Naive thymus-derived CD4-positive, alpha-beta T cell (primary cell): ENCODE results near the gene DNAAF2. TPM values are rescaled to one million over a fixed set of nuclear protein-coding genes. Genes with fewer than 3 reads are reported as not detected.

Experiments used
- ATAC-seq: fragments of 150-1000 bp; cut with Tn5 transposase; 2 replicates; pipeline ENCODE4 v1.10.0; 2021; ENCODE audit warnings: mild to moderate bottlenecking, moderate library complexity
- CTCF ChIA-PET: fragments of 350-600 bp; sonication (Branson Sonifier 250); formaldehyde crosslinking; loops from one replicate; lab custom pipeline; 2021; ENCODE audit warnings: antibody characterized with exemption; lab: Charles Lee
- POLR2A ChIA-PET: fragments of 350-600 bp; sonication (Branson Sonifier 250); formaldehyde crosslinking; loops from one replicate; lab custom pipeline; 2021; ENCODE audit warnings: antibody characterized with exemption, inconsistent platforms; lab: Charles Lee
- DNase-seq, 9 donors: peaks; one replicate each; pipeline versions ENCODE4 v3.0.0 to v3.0.0-alpha.2; 2020 to 2022; ENCODE audit warnings: mixed read lengths in 1 of 9
- H3K27ac ChIP-seq: one replicate; pipeline ENCODE4 v1.7.0; 2013; ENCODE audit warnings: mild to moderate bottlenecking, low read depth, low read length, moderate library complexity
- H3K27me3 ChIP-seq, 2 donors: one replicate each; pipeline ENCODE4 v1.7.0; 2013; ENCODE audit warnings: low read length in 2 of 2, mild to moderate bottlenecking in 2 of 2, moderate library complexity in 2 of 2; ENCODE audit not compliant: control insufficient read depth in 2 of 2, insufficient read depth in 2 of 2
- H3K36me3 ChIP-seq, 3 experiments: 1 replicate in 2 of 3; 2 replicates in 1 of 3; pipeline ENCODE4 v1.7.0; 2013; ENCODE audit warnings: low read length in 3 of 3, mild to moderate bottlenecking in 3 of 3, moderate library complexity in 1 of 3; ENCODE audit not compliant: insufficient read depth in 3 of 3, control insufficient read depth in 2 of 3
- H3K4me1 ChIP-seq, 2 donors: one replicate each; pipeline ENCODE4 v1.7.0; 2013; ENCODE audit warnings: low read length in 2 of 2, mild to moderate bottlenecking in 2 of 2, moderate library complexity in 1 of 2; ENCODE audit not compliant: control insufficient read depth in 2 of 2, insufficient read depth in 2 of 2
- H3K4me3 ChIP-seq: 2 replicates; pipeline ENCODE4 v1.7.0; 2013; ENCODE audit warnings: mild to moderate bottlenecking, low read length
- H3K9me3 ChIP-seq, 3 experiments: 1 replicate in 2 of 3; 2 replicates in 1 of 3; pipeline ENCODE4 v1.7.0; 2013; ENCODE audit warnings: low read length in 3 of 3; ENCODE audit not compliant: control insufficient read depth in 2 of 3
- H3K27ac Mint-ChIP-seq, 9 donors: one replicate each; pipeline ENCODE4 v1.8.0; 2020 to 2022; ENCODE audit warnings: mixed read lengths in 9 of 9, mild to moderate bottlenecking in 8 of 9, moderate library complexity in 5 of 9, inconsistent platforms in 2 of 9
- H3K27me3 Mint-ChIP-seq, 5 donors: one replicate each; pipeline ENCODE4 v1.8.0; 2021 to 2022; ENCODE audit warnings: mixed read lengths in 5 of 5, mild to moderate bottlenecking in 1 of 5
- H3K36me3 Mint-ChIP-seq, 5 donors: one replicate each; pipeline ENCODE4 v1.8.0; 2020 to 2022; ENCODE audit warnings: mixed read lengths in 5 of 5, mild to moderate bottlenecking in 3 of 5, inconsistent platforms in 1 of 5
- H3K4me1 Mint-ChIP-seq, 7 donors: one replicate each; pipeline ENCODE4 v1.8.0; 2020 to 2022; ENCODE audit warnings: mixed read lengths in 7 of 7, mild to moderate bottlenecking in 3 of 7, inconsistent platforms in 1 of 7
- H3K4me3 Mint-ChIP-seq, 10 donors: one replicate each; pipeline ENCODE4 v1.8.0; 2020 to 2022; ENCODE audit warnings: mild to moderate bottlenecking in 10 of 10, mixed read lengths in 10 of 10, moderate library complexity in 6 of 10, inconsistent platforms in 2 of 10
- H3K9me3 Mint-ChIP-seq, 11 donors: one replicate each; pipeline ENCODE4 v1.8.0; 2020 to 2022; ENCODE audit warnings: mixed read lengths in 11 of 11, mild to moderate bottlenecking in 4 of 11, inconsistent platforms in 1 of 11, moderate library complexity in 1 of 11
- intact Hi-C, 2 donors: fragments of 100-400 bp; cut with micrococcal nuclease; formaldehyde crosslinking; loops; one replicate each; pipeline ENCODE4 v1.15.1; 2023
- polyA plus RNA-seq, 2 donors: library from polyadenylated mRNA; unstranded; fragments of 300-500 nt; fragmentation: Illumina TruSeq; gene quantifications; one replicate each; pipeline ENCODE4 v1.2.3, GENCODE V29; 2021
- total RNA-seq, 6 experiments: library from RNA in 5 of 6; stranded (reverse) in 5 of 6; gene quantifications; 1 replicate in 5 of 6; 2 replicates in 1 of 6; pipeline ENCODE4 v1.2.3 and lab custom pipeline; 2021 to 2026

Gene DNAAF2
- total and polyA plus RNA-seq, 7 experiments from 2014 or later = 7.1 to 15.8 (median 10.1) TPM

DNA sequence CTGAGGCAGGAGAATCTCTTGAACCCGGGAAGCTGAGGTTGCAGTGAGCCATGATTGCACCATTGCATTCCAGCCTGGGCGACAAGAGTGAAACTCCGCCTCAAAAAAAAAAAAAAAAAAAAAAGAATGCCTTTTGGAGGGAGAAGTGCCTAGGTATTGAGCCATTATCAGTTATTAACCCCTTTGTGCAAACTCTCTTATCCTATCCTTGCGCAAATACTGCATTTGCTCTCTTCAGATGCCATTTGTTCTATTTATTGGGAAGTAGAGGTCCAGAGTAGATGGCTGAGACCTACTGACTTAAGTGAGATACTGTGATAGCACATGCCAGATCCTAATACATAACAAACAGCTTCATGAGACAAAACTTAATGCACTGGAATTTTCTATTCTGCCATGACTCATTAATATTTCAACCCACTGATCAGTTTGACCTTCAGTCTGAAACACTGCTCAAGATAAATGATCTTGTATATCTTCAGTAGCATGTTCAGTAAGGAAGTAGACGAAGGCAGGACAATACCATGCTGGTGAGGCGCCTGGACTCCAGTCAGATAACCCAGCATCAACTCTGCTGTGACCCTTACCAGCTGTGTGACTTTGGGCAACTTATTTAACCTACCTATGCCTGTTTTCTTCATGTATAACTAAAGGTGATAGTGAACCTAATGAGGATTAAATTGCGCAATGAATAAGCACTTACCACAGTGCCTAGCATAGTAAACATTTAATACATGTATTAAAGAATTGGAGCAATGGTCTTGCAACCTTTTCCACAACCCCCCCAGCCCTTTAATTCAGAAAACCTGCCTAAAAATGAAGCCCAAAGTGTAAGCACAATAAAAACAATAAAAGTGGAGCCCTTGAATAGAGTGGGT, 5.7 kb upstream of the DNAAF2 start:
- Mint-ChIP-seq H3K9me3 (no peaks in the 10 kb centered on the region), H3K36me3 (peaks cover 4 to 17% (median 14%) of the 10 kb centered on the region in 5 donors), H3K4me3 (no peak overlapping the region), H3K27ac (peak overlapping the region in 5 of 9 donors; percentile 50 to 78 (median 55)), H3K27me3 (no peaks in the 10 kb centered on the region), H3K4me1 (peaks cover 36 to 68% (median 55%) of the 10 kb centered on the region in 7 donors)
- ChIA-PET CTCF (interaction anchor here (0.8 kb wide), 1 partner anchor 195 kb away, joined by 3 read pairs; no protein-coding TSS in a partner anchor), POLR2A (interaction anchor here (0.8 to 1.3 kb wide), 3 partner anchors 47 to 55 kb away, joined by 3 to 4 read pairs (median 3); partner anchors contain the start of genes POLE2 and RPS29)
- Histone ChIP-seq H3K27ac (no peak overlapping the region), H3K4me1 (peaks cover 14 to 22% of the 10 kb centered on the region in 2 donors), H3K36me3 (peaks cover 0 to 3% (median 0%) of the 10 kb centered on the region in 3 experiments), H3K4me3 (no peak overlapping the region), H3K9me3 (no peaks in the 10 kb centered on the region), H3K27me3 (no peaks in the 10 kb centered on the region)
- DNase-seq (no peak), ATAC-seq (no peak)
- intact Hi-C loops = no loop called here

DNA sequence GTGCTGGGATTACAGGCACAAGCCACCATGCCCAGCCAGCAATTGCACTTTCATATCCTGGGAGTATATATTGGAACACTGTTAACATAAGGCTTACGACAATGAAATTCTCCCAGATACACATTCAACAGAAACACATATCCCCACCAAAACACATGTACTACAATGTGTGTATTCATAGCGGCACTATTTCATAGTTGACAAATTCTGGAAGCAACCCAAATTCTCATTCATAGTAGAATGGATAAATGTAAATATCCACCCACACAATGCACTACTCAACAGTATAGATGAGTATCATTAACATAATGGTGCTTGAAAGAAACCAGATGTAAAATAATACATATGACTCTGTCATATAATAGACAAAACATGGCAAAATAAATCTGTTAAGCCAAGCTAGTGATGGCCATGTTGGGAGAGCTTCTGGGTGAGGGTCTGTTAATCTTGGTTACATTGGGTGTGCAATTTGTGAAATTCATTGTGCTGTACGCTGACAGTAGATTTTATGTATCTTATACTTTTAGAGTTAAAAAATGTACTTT, 2.6 kb upstream of the DNAAF2 start:
- Histone ChIP-seq H3K4me3 (no peak overlapping the region), H3K27ac (no peak overlapping the region), H3K27me3 (no peaks in the 10 kb centered on the region), H3K36me3 (peaks cover 0 to 11% (median 0%) of the 10 kb centered on the region in 3 experiments), H3K9me3 (no peaks in the 10 kb centered on the region), H3K4me1 (peaks cover 14 to 22% of the 10 kb centered on the region in 2 donors)
- H3K4me3 Mint-ChIP-seq = peak overlapping the region in 5 of 10 donors; percentile 21 to 93 (median 40)
- no peaks in the 10 kb centered on the region for H3K27me3 Mint-ChIP-seq
- no peak for ATAC-seq
- intact Hi-C loops = loop anchor here in 1 of 2 donors (10.0 kb wide), 1 partner anchor 337 kb away; no protein-coding TSS in a partner anchor
- H3K36me3 Mint-ChIP-seq = peaks cover 4 to 18% (median 14%) of the 10 kb centered on the region in 5 donors
- CTCF ChIA-PET = interaction anchor here (0.7 to 4.9 kb wide), 3 partner anchors 11 to 674 kb away, joined by 4 to 37 read pairs (median 4); partner anchors contain the start of genes MGAT2 and RPL36AL
- no peak for DNase-seq
- POLR2A ChIA-PET = interaction anchor here (1.0 to 8.5 kb wide), 5 partner anchors 15 to 225 kb away, joined by 4 to 226 read pairs (median 4); partner anchors contain the start of genes KLHDC2, MGAT2, POLE2 and RPL36AL
- H3K4me1 Mint-ChIP-seq = peaks cover 42 to 74% (median 59%) of the 10 kb centered on the region in 7 donors
- H3K9me3 Mint-ChIP-seq = peaks cover 0 to 2% (median 0%) of the 10 kb centered on the region in 11 donors
- H3K27ac Mint-ChIP-seq = peak overlapping the region in 7 of 9 donors; percentile 42 to 99 (median 90)

DNA sequence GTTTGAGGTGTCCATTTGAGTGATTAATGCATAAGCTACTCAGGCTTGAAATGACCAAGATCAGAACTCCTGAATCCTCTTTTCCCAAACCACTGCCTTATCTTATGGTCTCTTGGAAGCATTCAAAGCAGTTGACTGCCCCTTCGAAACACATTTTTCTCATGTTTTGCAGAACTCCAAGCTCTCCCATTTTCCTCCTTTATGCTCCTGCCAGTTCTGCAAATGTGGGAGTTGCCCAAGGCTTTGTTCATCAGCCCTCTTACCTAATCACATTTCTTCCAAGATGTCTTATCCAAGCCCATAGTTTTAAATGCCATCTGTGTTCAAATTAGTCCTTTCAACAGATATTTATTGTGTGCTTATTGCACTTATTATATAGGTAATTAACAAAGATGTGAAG, 1.8 kb upstream of the DNAAF2 start:
- DNase-seq = no peak
- ATAC-seq = no peak
- Mint-ChIP-seq H3K36me3 (peaks cover 4 to 19% (median 14%) of the 10 kb centered on the region in 5 donors), H3K4me1 (peaks cover 35 to 74% (median 58%) of the 10 kb centered on the region in 7 donors), H3K9me3 (peaks cover 0 to 2% (median 0%) of the 10 kb centered on the region in 11 donors), H3K27me3 (no peaks in the 10 kb centered on the region), H3K27ac (peak overlapping the region; percentile 40 to 99 (median 90)), H3K4me3 (peak overlapping the region; percentile 5 to 97 (median 62))
- ChIA-PET CTCF (interaction anchor here (4.9 kb wide), 1 partner anchor 15 kb away, joined by 37 read pairs; the partner anchor contains the start of genes MGAT2 and RPL36AL), POLR2A (interaction anchor here (0.6 to 8.5 kb wide), 4 partner anchors 14 to 130 kb away, joined by 3 to 226 read pairs (median 48); partner anchors contain the start of genes KLHDC2, MGAT2, POLE2 and RPL36AL)
- H3K4me3 ChIP-seq = no peak overlapping the region
- H3K36me3 ChIP-seq = peaks cover 0 to 11% (median 0%) of the 10 kb centered on the region in 3 experiments
- no peaks in the 10 kb centered on the region for H3K27me3 ChIP-seq
- H3K27ac ChIP-seq = peak overlapping the region; percentile 96
- peaks cover 18 to 20% of the 10 kb centered on the region in 2 donors for H3K4me1 ChIP-seq
- no peaks in the 10 kb centered on the region for H3K9me3 ChIP-seq
- intact Hi-C loops = loop anchor here in 1 of 2 donors (10.0 kb wide), 1 partner anchor 338 kb away; no protein-coding TSS in a partner anchor

DNA sequence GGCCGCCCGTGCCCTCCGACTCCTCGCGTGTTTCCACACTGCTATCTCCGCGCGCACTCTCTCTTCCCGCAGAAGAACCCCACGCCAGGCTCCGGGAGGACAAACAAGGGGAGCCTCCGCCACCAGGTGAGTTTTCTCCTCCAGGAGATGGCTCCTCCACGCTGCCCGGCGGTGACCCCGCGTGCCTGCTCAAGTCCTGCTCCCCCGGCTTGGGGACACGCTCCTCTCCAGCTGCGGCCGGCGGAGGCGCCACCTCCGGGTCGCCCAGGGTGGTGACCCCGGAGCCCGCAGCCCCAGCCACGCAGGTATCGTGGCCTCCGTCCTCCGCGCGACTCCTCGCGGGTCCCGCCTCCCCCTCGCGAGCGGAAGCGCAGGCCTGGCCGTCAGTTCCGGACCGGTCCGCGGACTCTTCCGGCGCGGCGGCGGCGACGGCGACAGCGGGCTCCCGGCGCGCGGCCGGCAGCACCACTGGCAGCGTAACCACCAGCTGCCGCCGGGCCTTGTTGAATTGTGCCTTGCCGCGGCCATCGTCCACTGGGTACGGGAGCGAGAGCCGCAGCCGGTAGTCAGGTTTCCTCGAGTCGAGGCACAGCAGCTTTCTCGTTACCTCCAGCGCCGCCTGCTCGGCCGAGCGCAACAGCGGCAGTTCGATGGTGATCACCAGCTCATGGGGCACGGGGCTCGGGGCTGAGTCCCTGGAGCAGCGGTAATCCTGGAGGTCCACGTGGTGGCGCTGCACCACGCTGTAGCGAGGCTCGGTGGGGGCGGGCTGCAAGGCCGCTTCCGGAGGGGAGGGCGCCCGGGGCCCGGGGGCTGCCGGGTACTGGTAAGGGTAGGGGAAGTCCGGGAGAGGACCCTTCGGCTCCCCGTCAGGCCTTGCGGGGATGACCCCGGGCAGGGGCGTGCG, 1.2 kb downstream of the DNAAF2 start:
- Mint-ChIP-seq H3K9me3 (peaks cover 0 to 2% (median 0%) of the 10 kb centered on the region in 11 donors), H3K36me3 (peaks cover 4 to 18% (median 11%) of the 10 kb centered on the region in 5 donors), H3K4me1 (peaks cover 35 to 71% (median 52%) of the 10 kb centered on the region in 7 donors), H3K4me3 (peak overlapping the region; percentile 81 to 99 (median 96)), H3K27ac (peak overlapping the region; percentile 71 to 96 (median 90)), H3K27me3 (no peaks in the 10 kb centered on the region)
- no peaks in the 10 kb centered on the region for H3K27me3 ChIP-seq
- ChIA-PET POLR2A (interaction anchor here (0.6 to 8.5 kb wide), 26 partner anchors 11 to 1100 kb away, joined by 3 to 226 read pairs (median 4); partner anchors contain the start of genes KLHDC1, KLHDC2, LRR1 and MGAT2), CTCF (interaction anchor here (0.7 to 4.9 kb wide), 15 partner anchors 8 to 228 kb away, joined by 3 to 37 read pairs (median 4); partner anchors contain the start of genes KLHDC2, MGAT2, NEMF and POLE2)
- DNase-seq = peak; percentile 89 to 96 (median 93)
- no peaks in the 10 kb centered on the region for H3K9me3 ChIP-seq
- H3K4me1 ChIP-seq = peaks cover 19 to 29% of the 10 kb centered on the region in 2 donors
- H3K27ac ChIP-seq = peak overlapping the region; percentile 96
- intact Hi-C loops = loop anchor here (1.0 to 10.0 kb wide), 19 partner anchors 14 to 898 kb away; partner anchors contain the start of genes KLHDC2 (in 2 of the 2), LRR1 (in 2 of the 2), MGAT2 (in 2 of the 2) and POLE2 (in 2 of the 2)
- H3K36me3 ChIP-seq = peaks cover 0 to 11% (median 0%) of the 10 kb centered on the region in 3 experiments
- ATAC-seq = peak; percentile 92
- peak overlapping the region; percentile 99 for H3K4me3 ChIP-seq
